ENCODE results near the gene CELA3B. TPM values are rescaled to one million over a fixed set of nuclear protein-coding genes. Genes with fewer than 3 reads are reported as not detected.

The CELA3B gene
- total RNA-seq, 1 experiment from 2014 or later = not detected

GRCh38 chr1:21955501-21956281 is 21.1 kb upstream of the CELA3B start:
- BruUV-seq (replicated peaks) = no TSS peak

GRCh38 chr1:21956720-21957552 is 19.9 kb upstream of the CELA3B start:
- DNase-seq = no peak
- no peak overlapping the region for H3K4me3 Mint-ChIP-seq (ENCODE audit: unreplicated experiment)
- intact Hi-C loops (cut with micrococcal nuclease; ENCODE audit: unreplicated experiment) = no loop called here
- H3K27ac Mint-ChIP-seq (ENCODE audit: unreplicated experiment) = peak overlapping the region; percentile 48
- no peaks in the 10 kb centered on the region for H3K27me3 Mint-ChIP-seq (ENCODE audit: insufficient read depth, unreplicated experiment)
- Histone ChIP-seq H3K4me1 (0 out of 2 replicates have a peak, but pooled peaks cover 4% of the 10 kb centered on the region), H3K9me3 (no peaks in the 10 kb centered on the region), H3K4me3 (ENCODE audit: low read depth, low read length) (no peak overlapping the region), H3K36me3 (ENCODE audit: control insufficient read depth, insufficient read depth, low read length) (no peaks in the 10 kb centered on the region), H3K27me3 (replicated peaks; ENCODE audit: control insufficient read depth, insufficient read depth, low read length) (no peaks in the 10 kb centered on the region)
- TF ChIP-seq CTCF (IDR thresholded peaks at IDR 0.05; ENCODE audit: insufficient read depth in 1 of 2, low read depth in 1 of 2, low read length in 1 of 2, severe bottlenecking in 1 of 2, unreplicated experiment in 1 of 2) = no peak
- H3K36me3 Mint-ChIP-seq (ENCODE audit: insufficient read depth, unreplicated experiment) = no peaks in the 10 kb centered on the region
- POLR2A ChIA-PET = no interaction called here
- H3K9me3 Mint-ChIP-seq (ENCODE audit: unreplicated experiment) = no peaks in the 10 kb centered on the region
- no peaks in the 10 kb centered on the region for H3K4me1 Mint-ChIP-seq (ENCODE audit: low read depth, unreplicated experiment)
- no TSS peak for BruUV-seq (replicated peaks)
- CTCF ChIA-PET = interaction anchor here (1.1 kb wide), 1 partner anchor 55 kb away, joined by 3 read pairs; no protein-coding TSS in a partner anchor

More at GRCh38 chr1:21955501-21956281, 21.1 kb upstream of the CELA3B start:
- CTCF ChIA-PET = interaction anchor here (1.1 kb wide), 1 partner anchor 54 kb away, joined by 3 read pairs; no protein-coding TSS in a partner anchor
- intact Hi-C loops (cut with micrococcal nuclease; ENCODE audit: unreplicated experiment) = no loop called here
- H3K27me3 Mint-ChIP-seq (ENCODE audit: insufficient read depth, unreplicated experiment) = no peaks in the 10 kb centered on the region
- Histone ChIP-seq H3K9me3 (no peaks in the 10 kb centered on the region), H3K4me1 (0 out of 2 replicates have a peak, but pooled peaks cover 4% of the 10 kb centered on the region), H3K36me3 (ENCODE audit: control insufficient read depth, insufficient read depth, low read length) (no peaks in the 10 kb centered on the region), H3K27me3 (replicated peaks; ENCODE audit: control insufficient read depth, insufficient read depth, low read length) (no peaks in the 10 kb centered on the region), H3K4me3 (ENCODE audit: low read depth, low read length) (no peak overlapping the region)
- no peak overlapping the region for H3K27ac Mint-ChIP-seq (ENCODE audit: unreplicated experiment)
- no peaks in the 10 kb centered on the region for H3K4me1 Mint-ChIP-seq (ENCODE audit: low read depth, unreplicated experiment)
- no peak for DNase-seq
- no peak for TF ChIP-seq CTCF (IDR thresholded peaks at IDR 0.05; ENCODE audit: insufficient read depth in 1 of 2, low read depth in 1 of 2, low read length in 1 of 2, severe bottlenecking in 1 of 2, unreplicated experiment in 1 of 2)
- POLR2A ChIA-PET = no interaction called here
- H3K9me3 Mint-ChIP-seq (ENCODE audit: unreplicated experiment) = no peaks in the 10 kb centered on the region
- no peak overlapping the region for H3K4me3 Mint-ChIP-seq (ENCODE audit: unreplicated experiment)
- H3K36me3 Mint-ChIP-seq (ENCODE audit: insufficient read depth, unreplicated experiment) = no peaks in the 10 kb centered on the region

- DNase-seq = no peak
- intact Hi-C loops (cut with micrococcal nuclease; ENCODE audit: unreplicated experiment) = loop anchor here (5.0 kb wide), 1 partner anchor 39 kb away; no protein-coding TSS in a partner anchor
Measured at GRCh38 chr1:21961337-21961736, 15.5 kb upstream of the CELA3B start.

More at GRCh38 chr1:21961337-21961736, 15.5 kb upstream of the CELA3B start:
- Histone ChIP-seq H3K27me3 (replicated peaks; ENCODE audit: control insufficient read depth, insufficient read depth, low read length) (no peaks in the 10 kb centered on the region), H3K4me3 (ENCODE audit: low read depth, low read length) (no peak overlapping the region), H3K9me3 (no peaks in the 10 kb centered on the region), H3K4me1 (peaks cover 4% of the 10 kb centered on the region; the same call in 1 of the 2 replicates), H3K36me3 (ENCODE audit: control insufficient read depth, insufficient read depth, low read length) (no peaks in the 10 kb centered on the region)
- H3K36me3 Mint-ChIP-seq (ENCODE audit: insufficient read depth, unreplicated experiment) = peaks cover 5% of the 10 kb centered on the region
- POLR2A ChIA-PET = no interaction called here
- H3K4me3 Mint-ChIP-seq (ENCODE audit: unreplicated experiment) = no peak overlapping the region
- no peak for TF ChIP-seq CTCF (IDR thresholded peaks at IDR 0.05; ENCODE audit: insufficient read depth in 1 of 2, low read depth in 1 of 2, low read length in 1 of 2, severe bottlenecking in 1 of 2, unreplicated experiment in 1 of 2)
- H3K27ac Mint-ChIP-seq (ENCODE audit: unreplicated experiment) = no peak overlapping the region
- no TSS peak for BruUV-seq (replicated peaks)
- H3K9me3 Mint-ChIP-seq (ENCODE audit: unreplicated experiment) = no peaks in the 10 kb centered on the region
- CTCF ChIA-PET = no interaction called here
- no peaks in the 10 kb centered on the region for H3K27me3 Mint-ChIP-seq (ENCODE audit: insufficient read depth, unreplicated experiment)
- H3K4me1 Mint-ChIP-seq (ENCODE audit: low read depth, unreplicated experiment) = peaks cover 6% of the 10 kb centered on the region
